OCI-LY1 (cell line): ENCODE measurements around the gene SORBS2.

Source experiments
- H2AFZ ChIP-seq: fragments of 200-600 bp; sonication (generic), shearing (Covaris generic); 2 replicates; pipeline ENCODE4 v1.6.0; 2014; ENCODE audit warnings: antibody characterized with exemption, mild to moderate bottlenecking, low read length
- H3F3A ChIP-seq: fragments of 200-600 bp; sonication (generic), shearing (Covaris generic); 2 replicates; pipeline ENCODE4 v1.6.0; 2014; ENCODE audit warnings: mild to moderate bottlenecking, antibody characterized with exemption, low read length, moderate library complexity; ENCODE audit not compliant: insufficient read depth
- H3K27ac ChIP-seq: fragments of 200-600 bp; sonication (generic); 2 replicates; pipeline ENCODE4 v1.5.1; 2014; ENCODE audit warnings: low read length, mixed run types, mild to moderate bottlenecking, low read depth; ENCODE audit not compliant: poor library complexity, severe bottlenecking
- H3K27me3 ChIP-seq: fragments of 200-600 bp; sonication (generic); 2 replicates; pipeline ENCODE4 v1.6.0; 2014; ENCODE audit warnings: antibody characterized with exemption, mild to moderate bottlenecking, low read length, moderate library complexity; ENCODE audit not compliant: insufficient read depth
- H3K36me3 ChIP-seq: fragments of 200-600 bp; sonication (generic); 2 replicates; pipeline ENCODE4 v1.6.1; 2014; ENCODE audit warnings: mild to moderate bottlenecking, antibody characterized with exemption, low read length, moderate library complexity, mixed read lengths; ENCODE audit not compliant: insufficient read depth
- H3K4me1 ChIP-seq: fragments of 200-600 bp; sonication (generic); 2 replicates; pipeline ENCODE4 v1.5.1; 2014; ENCODE audit warnings: mild to moderate bottlenecking, low read length, moderate library complexity; ENCODE audit not compliant: insufficient read depth, severe bottlenecking
- H3K4me2 ChIP-seq: fragments of 200-600 bp; sonication (generic), shearing (Covaris generic); 2 replicates; pipeline ENCODE4 v1.6.1; 2014; ENCODE audit warnings: low read length
- H3K4me3 ChIP-seq: fragments of 200-600 bp; sonication (generic); 2 replicates; pipeline ENCODE4 v1.5.1; 2014; ENCODE audit warnings: low read length, low read depth, mild to moderate bottlenecking, mixed read lengths; ENCODE audit not compliant: poor library complexity, severe bottlenecking
- H3K79me2 ChIP-seq: fragments of 200-600 bp; shearing (Covaris generic); 2 replicates; pipeline ENCODE4 v1.6.1; 2016; ENCODE audit warnings: mixed run types, low read length, mixed read lengths; ENCODE audit not compliant: insufficient read depth
- H3K9ac ChIP-seq: fragments of 200-600 bp; sonication (generic), shearing (Covaris generic); 2 replicates; pipeline ENCODE4 v1.6.1; 2014; ENCODE audit warnings: mild to moderate bottlenecking, low read length, mixed read lengths
- H3K9me2 ChIP-seq: fragments of 200-600 bp; sonication (generic), shearing (Covaris generic); 2 replicates; pipeline ENCODE4 v1.6.1; 2014; ENCODE audit warnings: low read depth, mild to moderate bottlenecking, low read length, mixed read lengths
- H3K9me3 ChIP-seq: fragments of 200-600 bp; shearing (Covaris generic); 2 replicates; pipeline ENCODE4 v1.6.1; 2014; ENCODE audit warnings: low read length, mixed read lengths
- H4K20me1 ChIP-seq: fragments of 200-600 bp; sonication (generic), shearing (Covaris generic); 2 replicates; pipeline ENCODE4 v1.6.0; 2016; ENCODE audit warnings: mild to moderate bottlenecking, low read length; ENCODE audit not compliant: insufficient read depth
- EZH2 ChIP-seq: fragments of 200-600 bp; sonication (generic), shearing (Covaris generic); IDR thresholded peaks from 2 replicates; pipeline ENCODE4 v1.8.0; 2017; ENCODE audit warnings: borderline replicate concordance, mixed run types, mild to moderate bottlenecking, antibody characterized with exemption, low read length, moderate library complexity, mixed read lengths
- TF ChIP-seq, protein P1 (sequence below): fragments of 200-600 bp; sonication (generic), shearing (Covaris generic); IDR thresholded peaks from 2 replicates; pipeline ENCODE4 v1.5.1; 2017; ENCODE audit warnings: mild to moderate bottlenecking, antibody characterized with exemption, low read length, moderate library complexity, mixed read lengths

The SORBS2 gene

GRCh38 chr4:185841451-185841850 lies 29.5 kb upstream of the SORBS2 start:
- peaks cover 13% of the 10 kb centered on the region for H3K4me1 ChIP-seq
- H3K9ac ChIP-seq: no peak overlapping the region
- no peak for TF ChIP-seq EZH2
- TF ChIP-seq, protein P1, sequence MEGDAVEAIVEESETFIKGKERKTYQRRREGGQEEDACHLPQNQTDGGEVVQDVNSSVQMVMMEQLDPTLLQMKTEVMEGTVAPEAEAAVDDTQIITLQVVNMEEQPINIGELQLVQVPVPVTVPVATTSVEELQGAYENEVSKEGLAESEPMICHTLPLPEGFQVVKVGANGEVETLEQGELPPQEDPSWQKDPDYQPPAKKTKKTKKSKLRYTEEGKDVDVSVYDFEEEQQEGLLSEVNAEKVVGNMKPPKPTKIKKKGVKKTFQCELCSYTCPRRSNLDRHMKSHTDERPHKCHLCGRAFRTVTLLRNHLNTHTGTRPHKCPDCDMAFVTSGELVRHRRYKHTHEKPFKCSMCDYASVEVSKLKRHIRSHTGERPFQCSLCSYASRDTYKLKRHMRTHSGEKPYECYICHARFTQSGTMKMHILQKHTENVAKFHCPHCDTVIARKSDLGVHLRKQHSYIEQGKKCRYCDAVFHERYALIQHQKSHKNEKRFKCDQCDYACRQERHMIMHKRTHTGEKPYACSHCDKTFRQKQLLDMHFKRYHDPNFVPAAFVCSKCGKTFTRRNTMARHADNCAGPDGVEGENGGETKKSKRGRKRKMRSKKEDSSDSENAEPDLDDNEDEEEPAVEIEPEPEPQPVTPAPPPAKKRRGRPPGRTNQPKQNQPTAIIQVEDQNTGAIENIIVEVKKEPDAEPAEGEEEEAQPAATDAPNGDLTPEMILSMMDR: no peak
- no peaks in the 10 kb centered on the region for H3K79me2 ChIP-seq
- H3K4me2 ChIP-seq: no peak overlapping the region
- H3K9me2 ChIP-seq: no peaks in the 10 kb centered on the region
- H4K20me1 ChIP-seq: no peaks in the 10 kb centered on the region
- peaks cover 3% of the 10 kb centered on the region; the same call in 1 of the 2 replicates for H3K9me3 ChIP-seq
- no peaks in the 10 kb centered on the region for H3K27me3 ChIP-seq
- no peak overlapping the region for H3K4me3 ChIP-seq
- H2AFZ ChIP-seq: no peak overlapping the region
- H3K27ac ChIP-seq: no peak overlapping the region
- no peaks in the 10 kb centered on the region for H3F3A ChIP-seq
- H3K36me3 ChIP-seq: no peaks in the 10 kb centered on the region

GRCh38 chr4:185840953-185841352 lies 29.0 kb upstream of the SORBS2 start:
- peaks cover 18% of the 10 kb centered on the region for H3K4me1 ChIP-seq
- H3K9me3 ChIP-seq: peaks cover 3% of the 10 kb centered on the region; the same call in 1 of the 2 replicates
- H4K20me1 ChIP-seq: no peaks in the 10 kb centered on the region
- H3K79me2 ChIP-seq: no peaks in the 10 kb centered on the region
- no peak overlapping the region for H2AFZ ChIP-seq
- no peaks in the 10 kb centered on the region for H3K36me3 ChIP-seq
- no peaks in the 10 kb centered on the region for H3F3A ChIP-seq
- no peak for TF ChIP-seq EZH2
- TF ChIP-seq, protein P1: no peak
- H3K27me3 ChIP-seq: no peaks in the 10 kb centered on the region
- H3K9ac ChIP-seq: no peak overlapping the region
- H3K4me3 ChIP-seq: no peak overlapping the region
- H3K27ac ChIP-seq: no peak overlapping the region
- H3K4me2 ChIP-seq: no peak overlapping the region
- no peaks in the 10 kb centered on the region for H3K9me2 ChIP-seq

DNA sequence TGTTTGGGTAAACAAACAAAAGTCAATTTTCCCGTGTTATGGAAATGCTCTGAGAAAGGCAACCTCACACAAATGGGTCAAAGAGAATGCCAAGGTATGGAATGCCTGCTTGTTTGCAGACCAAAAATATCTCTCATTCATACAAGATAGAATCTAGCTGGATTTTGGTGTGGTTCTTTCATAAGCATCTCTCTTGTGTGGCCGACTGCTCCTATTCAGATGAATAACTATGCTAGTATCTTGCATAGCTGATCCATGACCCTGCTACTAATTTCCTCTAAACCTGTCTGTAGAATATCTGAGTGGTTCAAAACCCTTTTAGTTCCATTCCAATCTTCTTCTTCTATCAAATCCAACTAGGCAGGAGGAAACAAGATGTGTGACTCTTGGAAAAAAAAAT lies 28.2 kb upstream of the SORBS2 start:
- H3K27ac ChIP-seq: no peak overlapping the region
- peaks cover 18% of the 10 kb centered on the region for H3K4me1 ChIP-seq
- no peak overlapping the region for H2AFZ ChIP-seq
- TF ChIP-seq, protein P1: no peak
- no peak for TF ChIP-seq EZH2
- H4K20me1 ChIP-seq: no peaks in the 10 kb centered on the region
- H3K9me3 ChIP-seq: 0 out of 2 replicates have a peak, but pooled peaks cover 3% of the 10 kb centered on the region
- H3K9me2 ChIP-seq: no peaks in the 10 kb centered on the region
- no peak overlapping the region for H3K4me2 ChIP-seq
- no peaks in the 10 kb centered on the region for H3F3A ChIP-seq
- no peak overlapping the region for H3K9ac ChIP-seq
- H3K4me3 ChIP-seq: no peak overlapping the region
- no peaks in the 10 kb centered on the region for H3K36me3 ChIP-seq
- H3K79me2 ChIP-seq: no peaks in the 10 kb centered on the region
- H3K27me3 ChIP-seq: no peaks in the 10 kb centered on the region
